Mucosa of gallbladder (tissue), 1 donor: Measurements from ENCODE around the gene ZNF625. TPM values are rescaled to one million over a fixed set of nuclear protein-coding genes. Genes with fewer than 3 reads are reported as not detected.
"Not testable (repeated sequence)": the region's sequence is repeated elsewhere in the genome, so short reads cannot be mapped to it uniquely, and the experiment has no call there.

Experiments
- DNase-seq: peaks from one replicate; pipeline ENCODE4 v3.0.0-alpha.2; 2020; ENCODE audit warnings: low spot score
- total RNA-seq: library from RNA; stranded (reverse); gene quantifications from one replicate; pipeline ENCODE4 v1.2.1, GENCODE V29; 2021
- donor health status: DM: no; HTN: no; CAD: no.

ZNF625 gene
- total RNA-seq, 1 donor from 2014 or later, result 5.9 TPM

GRCh38 chr19:12137221-12137940 is 19.2 kb downstream of the ZNF625 start:
- DNase-seq, result no peak

- DNase-seq, result no peak
Measured at GRCh38 chr19:12133069-12133468, 23.5 kb downstream of the ZNF625 start.

GRCh38 chr19:12126707-12127106 is 29.8 kb downstream of the ZNF625 start:
- no peak for DNase-seq

- DNase-seq, result no peak
Measured at GRCh38 chr19:12117201-12117970, 39.1 kb downstream of the ZNF625 start.

- DNase-seq, result no peak
Measured at GRCh38 chr19:12113121-12113520, 43.4 kb downstream of the ZNF625 start.

GRCh38 chr19:12112701-12113100 is 43.8 kb downstream of the ZNF625 start:
- DNase-seq, result no peak

GRCh38 chr19:12111943-12112637 is 44.4 kb downstream of the ZNF625 start:
- DNase-seq, result no peak

GRCh38 chr19:12111176-12111575 is 45.4 kb downstream of the ZNF625 start:
- DNase-seq, result no peak

- not testable (repeated sequence) for DNase-seq
Measured at GRCh38 chr19:12103909-12104308, 52.6 kb downstream of the ZNF625 start.

- DNase-seq, result no peak
Measured at GRCh38 chr19:12098040-12098439, 58.5 kb downstream of the ZNF625 start.

GRCh38 chr19:12095111-12095790 is 61.3 kb downstream of the ZNF625 start:
- no peak for DNase-seq

Other genes with a start within 250 kb of the ZNF625 start
- gene ZNF700, start 231.6 kb downstream of the ZNF625 start, total RNA-seq, result 15.9 TPM
- 5.2 TPM for gene ZNF763, start 191.7 kb downstream of the ZNF625 start, total RNA-seq
- gene ZNF433, start 121.1 kb downstream of the ZNF625 start, total RNA-seq, result 7.7 TPM
- gene ZNF878, start 103.8 kb downstream of the ZNF625 start, total RNA-seq, result 0.17 TPM
- 12.2 TPM for gene ZNF844, start 92.0 kb downstream of the ZNF625 start, total RNA-seq
- gene ZNF20, start 16.4 kb downstream of the ZNF625 start, total RNA-seq, result 3.4 TPM
- 8.8 TPM for gene ZNF136, start 6.4 kb upstream of the ZNF625 start, total RNA-seq
- 10.6 TPM for gene ZNF44, start 138.1 kb upstream of the ZNF625 start, total RNA-seq
- gene ZNF563, start 176.9 kb upstream of the ZNF625 start, total RNA-seq, result 2.9 TPM
- gene ZNF442, start 208.9 kb upstream of the ZNF625 start, total RNA-seq, result 3.4 TPM
- 9.7 TPM for gene ZNF799, start 244.5 kb upstream of the ZNF625 start, total RNA-seq